IMR-90 (cell line): Measurements from ENCODE around the gene TDRD6. TPM values are rescaled to one million over a fixed set of nuclear protein-coding genes. Genes with fewer than 3 reads are reported as not detected.
"Not testable (repeated sequence)": the region's sequence is repeated elsewhere in the genome, so short reads cannot be mapped to it uniquely, and the experiment has no call there.

Source experiments
- ATAC-seq: fragments of 200-7000 bp; cut with Tn5 transposase; 2 replicates; pipeline ENCODE4 v1.9.1; 2020; ENCODE audit warnings: low read depth, mild to moderate bottlenecking, moderate library complexity
- BruUV-seq: library from RNA; stranded (reverse); fragments of 400-500 nt; replicated peaks from 2 replicates; lab custom pipeline; 2021; lab: Mats Ljungman, UMichigan
- CTCF ChIA-PET: fragments of 300-600 bp; formaldehyde crosslinking; extraction: SDS; loops from one replicate; lab custom pipeline; 2021; ENCODE audit warnings: antibody characterized with exemption; lab: Yijun Ruan, JAX
- POLR2A ChIA-PET: fragments of 300-600 bp; sonication (Branson Sonifier 250); formaldehyde crosslinking; loops from one replicate; lab custom pipeline; 2022; ENCODE audit warnings: antibody characterized with exemption; ENCODE audit not compliant: unreplicated experiment; lab: Charles Lee
- DNase-seq: peaks from one replicate; pipeline ENCODE4 v3.0.0; 2013
- H2AFZ ChIP-seq: replicated peaks from 2 replicates; pipeline ENCODE3; 2013; ENCODE audit warnings: low read length, mild to moderate bottlenecking; ENCODE audit not compliant: poor library complexity
- H2AK5ac ChIP-seq: 2 replicates; pipeline ENCODE4 v1.6.1; 2013; ENCODE audit warnings: low read depth, low read length, inconsistent platforms
- H2AK9ac ChIP-seq: replicated peaks from 2 replicates; pipeline ENCODE3; 2013; ENCODE audit warnings: mild to moderate bottlenecking, low read depth, low read length, moderate library complexity; ENCODE audit not compliant: poor library complexity
- H2BK120ac ChIP-seq: 2 replicates; pipeline ENCODE4 v1.6.1; 2013; ENCODE audit warnings: low read depth, low read length, inconsistent platforms
- H2BK15ac ChIP-seq: 3 replicates; pipeline ENCODE4 v1.6.1; 2013; ENCODE audit warnings: low read depth, low read length, inconsistent platforms
- H2BK20ac ChIP-seq: 2 replicates; pipeline ENCODE4 v1.6.1; 2013; ENCODE audit warnings: low read depth, mild to moderate bottlenecking, inconsistent platforms, low read length, moderate library complexity
- H2BK5ac ChIP-seq: 2 replicates; pipeline ENCODE4 v1.6.1; 2013; ENCODE audit warnings: mild to moderate bottlenecking, low read depth, low read length, inconsistent platforms; ENCODE audit not compliant: poor library complexity, severe bottlenecking
- H3K14ac ChIP-seq: replicated peaks from 2 replicates; pipeline ENCODE4 v1.6.1; 2013; ENCODE audit warnings: low read depth, low read length, inconsistent platforms
- H3K18ac ChIP-seq: 2 replicates; pipeline ENCODE4 v1.6.1; 2013; ENCODE audit warnings: low read depth, low read length, control low read depth
- H3K23ac ChIP-seq: 2 replicates; pipeline ENCODE4 v1.6.1; 2013; ENCODE audit warnings: low read depth, low read length, inconsistent platforms
- H3K27ac ChIP-seq: 2 replicates; pipeline ENCODE4 v1.5.1; 2013; ENCODE audit warnings: mild to moderate bottlenecking, control low read depth, low read length; ENCODE audit not compliant: insufficient read depth
- H3K27me3 ChIP-seq: 2 replicates; pipeline ENCODE4 v1.6.1; 2013; ENCODE audit warnings: low read length; ENCODE audit not compliant: control insufficient read depth, insufficient read depth
- H3K36me3 ChIP-seq: 2 replicates; pipeline ENCODE4 v1.6.1; 2013; ENCODE audit warnings: low read length, mixed read lengths; ENCODE audit not compliant: control insufficient read depth, insufficient read depth
- H3K4ac ChIP-seq: 2 replicates; pipeline ENCODE4 v1.6.1; 2013; ENCODE audit warnings: low read depth, low read length, inconsistent platforms
- H3K4me1 ChIP-seq: 2 replicates; pipeline ENCODE4 v1.6.1; 2013; ENCODE audit warnings: low read length, mixed read lengths; ENCODE audit not compliant: control insufficient read depth, insufficient read depth
- H3K4me2 ChIP-seq: 2 replicates; pipeline ENCODE4 v1.6.1; 2013; ENCODE audit warnings: low read depth, mild to moderate bottlenecking, control low read depth, low read length, moderate library complexity
- H3K4me3 ChIP-seq: 2 replicates; pipeline ENCODE4 v1.5.1; 2013; ENCODE audit warnings: low read depth, mild to moderate bottlenecking, control low read depth, low read length, moderate library complexity; ENCODE audit not compliant: insufficient read depth
- H3K56ac ChIP-seq: 2 replicates; pipeline ENCODE4 v1.6.1; 2013; ENCODE audit warnings: low read length, inconsistent platforms; ENCODE audit not compliant: insufficient read depth; ENCODE audit errors: extremely low read depth
- H3K79me1 ChIP-seq, 2 experiments: 2 replicates each; pipeline ENCODE4 v1.6.1; 2013; ENCODE audit warnings: low read length in 2 of 2, inconsistent platforms in 1 of 2, low read depth in 1 of 2
- H3K9ac ChIP-seq: 2 replicates; pipeline ENCODE4 v1.6.1; 2013; ENCODE audit warnings: low read depth, low read length, control low read depth
- H3K9me1 ChIP-seq: 2 replicates; pipeline ENCODE4 v1.6.1; 2013; ENCODE audit warnings: low read length, inconsistent platforms; ENCODE audit not compliant: insufficient read depth
- H3K9me3 ChIP-seq: 2 replicates; pipeline ENCODE4 v1.6.1; 2013; ENCODE audit warnings: low read length; ENCODE audit not compliant: control insufficient read depth, insufficient read depth
- H4K20me1 ChIP-seq: 2 replicates; pipeline ENCODE4 v1.6.1; 2013; ENCODE audit warnings: low read length, inconsistent platforms; ENCODE audit not compliant: insufficient read depth
- H4K5ac ChIP-seq: 2 replicates; pipeline ENCODE4 v1.6.1; 2013; ENCODE audit warnings: mild to moderate bottlenecking, low read depth, low read length, control low read depth
- H4K8ac ChIP-seq, 2 experiments: 2 replicates each; pipeline ENCODE4 v1.6.1; 2013; ENCODE audit warnings: low read depth in 2 of 2, low read length in 2 of 2, control low read depth in 1 of 2, inconsistent platforms in 1 of 2
- H4K91ac ChIP-seq: 2 replicates; pipeline ENCODE4 v1.6.1; 2013; ENCODE audit warnings: low read depth, low read length, inconsistent platforms; ENCODE audit not compliant: insufficient read depth
- CHD1 ChIP-seq: IDR thresholded peaks from 2 replicates; pipeline ENCODE4 v1.6.1; 2012; ENCODE audit warnings: low read depth, low read length, improper control_type of control experiment
- MAZ ChIP-seq: IDR thresholded peaks from 2 replicates; pipeline ENCODE4 v1.6.1; 2012; ENCODE audit warnings: low read depth, mild to moderate bottlenecking, low read length, improper control_type of control experiment, moderate library complexity, borderline replicate concordance
- NFE2L2 ChIP-seq: fragments of 150-350 bp; IDR thresholded peaks from 2 replicates; pipeline ENCODE4 v1.6.1; 2016; ENCODE audit warnings: low read depth, mild to moderate bottlenecking, low read length
- RFX5 ChIP-seq: IDR thresholded peaks from 2 replicates; pipeline ENCODE4 v1.8.0; 2012; ENCODE audit warnings: low read depth, mild to moderate bottlenecking, low read length, moderate library complexity
- WGBS, 2 experiments: methylation state at CpG; one replicate each; pipeline versions ENCODE4 v1.1.5 to v1.1.7; 2013; ENCODE audit warnings: missing lambda C conversion rate in 2 of 2; ENCODE audit not compliant: insufficient read length in 1 of 2; ENCODE audit errors: extremely low coverage in 2 of 2; 5-methylcytosine and 5-hydroxymethylcytosine counted together
- dilution Hi-C: fragments of 300-500 bp; cut with HindIII; formaldehyde crosslinking; loops from one replicate; pipeline ENCODE4 v1.14.3; 2018; ENCODE audit warnings: low sequenced_read_pairs; ENCODE audit not compliant: unreplicated experiment
- in situ Hi-C: fragments of 300-500 bp; cut with MboI; formaldehyde crosslinking; loops from 3 replicates; pipeline ENCODE4 v1.14.3; 2019; ENCODE audit warnings: low sequenced_read_pairs, inconsistent platforms, mixed read lengths
- intact Hi-C: fragments of 100-400 bp; cut with micrococcal nuclease; formaldehyde crosslinking; loops from 2 replicates; pipeline ENCODE4 v1.10.0; 2022
- polyA plus RNA-seq, 3 experiments: library from polyadenylated mRNA; depleted of rRNA; stranded (reverse); fragments of >200 nt; gene quantifications; 2 replicates each; pipeline ENCODE4 v1.2.3, GENCODE V29; 2012; ENCODE audit warnings: low replicate concordance in 1 of 3
- total RNA-seq: library from RNA; depleted of rRNA; stranded (reverse); fragments of >200 nt; gene quantifications from 2 replicates; pipeline ENCODE4 v1.2.3, GENCODE V29; 2012

Gene TDRD6
- total and polyA plus RNA-seq, 2 of the 4 experiments (the other 2 are of a cell fraction) = not detected

DNA sequence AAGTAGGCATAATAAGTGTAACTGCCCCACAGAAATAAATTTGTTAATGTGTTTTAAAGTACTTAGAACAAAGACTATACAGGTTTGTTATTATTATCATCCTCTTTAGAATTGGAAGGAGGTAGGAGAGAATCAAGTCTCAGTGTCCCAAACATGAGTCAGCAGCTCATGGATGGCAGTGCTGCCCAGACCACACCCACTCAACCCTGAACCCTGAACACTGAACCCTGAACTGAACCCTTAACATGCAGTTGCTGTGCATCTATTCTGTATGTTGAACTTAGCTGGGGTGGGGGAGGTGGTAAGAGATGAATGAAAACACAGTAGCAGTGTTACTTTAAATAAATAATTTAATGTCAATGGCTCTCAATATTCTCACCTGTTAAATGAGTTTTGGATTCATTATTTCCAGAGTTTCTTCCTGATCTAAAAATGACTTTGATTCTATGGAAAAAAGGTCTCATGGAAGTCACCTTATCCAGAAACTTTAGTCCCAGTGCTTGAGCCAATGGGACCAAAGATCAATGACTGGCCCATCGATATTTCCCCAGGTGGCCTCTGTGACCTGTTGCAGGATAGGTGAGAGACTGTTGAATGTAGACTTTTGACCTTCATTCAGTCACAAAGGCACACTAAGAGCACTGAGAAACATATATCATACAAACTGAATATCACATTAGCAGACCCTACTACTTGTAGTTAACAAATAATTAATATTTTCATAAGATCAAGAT lies 55.9 kb downstream of the TDRD6 start:
- CTCF ChIA-PET = no interaction called here
- H3K27ac ChIP-seq = no peak overlapping the region
- dilution Hi-C loops = no loop called here

DNA sequence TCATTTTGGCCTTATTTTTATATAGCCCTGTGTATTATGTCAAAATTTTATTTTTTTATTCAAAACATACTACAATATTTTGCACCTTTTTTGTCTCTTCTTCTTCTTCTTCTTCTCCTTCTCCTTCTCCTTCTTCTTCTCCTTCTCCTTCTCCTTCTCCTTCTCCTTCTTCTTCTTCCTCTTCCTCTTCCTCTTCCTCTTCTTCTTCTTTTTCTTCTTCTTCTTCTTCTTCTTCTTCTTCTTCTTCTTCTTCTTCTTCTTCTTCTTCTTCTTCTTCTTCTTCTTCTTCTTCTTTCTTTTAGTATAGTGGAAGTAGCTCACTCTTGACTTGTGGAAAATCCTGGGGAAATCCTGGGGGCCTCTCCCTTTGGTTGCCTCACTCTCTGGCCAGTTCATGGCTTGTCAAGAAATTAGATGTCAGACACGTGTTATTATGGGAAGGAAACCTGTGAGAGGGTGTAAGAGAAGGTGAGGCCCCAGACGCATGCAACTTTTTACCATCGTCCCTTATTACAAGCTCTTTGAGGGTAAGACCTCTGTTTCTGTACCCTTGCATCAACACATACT lies 56.6 kb downstream of the TDRD6 start:
- H2BK20ac ChIP-seq, H3K23ac ChIP-seq, H4K8ac ChIP-seq, H3K4me1 ChIP-seq, H3K4ac ChIP-seq, H3K9me3 ChIP-seq, in situ Hi-C loops, H3K14ac ChIP-seq, H4K20me1 ChIP-seq, H4K5ac ChIP-seq, H2AFZ ChIP-seq, H2BK15ac ChIP-seq, H3K4me3 ChIP-seq, H3K9ac ChIP-seq, H3K36me3 ChIP-seq, H3K27ac ChIP-seq, POLR2A ChIA-PET, BruUV-seq, H3K18ac ChIP-seq, H2AK5ac ChIP-seq, dilution Hi-C loops, H3K27me3 ChIP-seq, H3K4me2 ChIP-seq, H3K56ac ChIP-seq, ATAC-seq, H3K9me1 ChIP-seq, H2BK5ac ChIP-seq, H2AK9ac ChIP-seq, intact Hi-C loops, H4K91ac ChIP-seq, CTCF ChIA-PET, H3K79me1 ChIP-seq, DNase-seq, H2BK120ac ChIP-seq: not testable (repeated sequence)
- WGBS, 2 experiments = no CpG with 5 or more reads among the region's 3 CpGs

More for the DNA sequence above, 55.9 kb downstream of the TDRD6 start:
- no peak overlapping the region for H3K23ac ChIP-seq
- H2AK9ac ChIP-seq = no peak overlapping the region
- WGBS, 2 experiments = no CpG with 5 or more reads among the region's 1 CpG
- intact Hi-C loops (no loop called here), in situ Hi-C loops (no loop called here)
- H3K9me1 ChIP-seq = no peaks in the 10 kb centered on the region
- no peak overlapping the region for H3K4me3 ChIP-seq
- H3K14ac ChIP-seq = no peak overlapping the region
- no peak overlapping the region for H4K91ac ChIP-seq
- no peak overlapping the region for H3K18ac ChIP-seq
- BruUV-seq = no TSS peak
- H3K27me3 ChIP-seq = no peaks in the 10 kb centered on the region
- H3K4me1 ChIP-seq = no peaks in the 10 kb centered on the region
- H3K79me1 ChIP-seq = no peaks in the 10 kb centered on the region
- no peak overlapping the region for H3K56ac ChIP-seq
- no peak overlapping the region for H3K4me2 ChIP-seq
- no peak overlapping the region for H2AK5ac ChIP-seq
- POLR2A ChIA-PET = no interaction called here
- no peaks in the 10 kb centered on the region for H4K20me1 ChIP-seq
- H3K4ac ChIP-seq = no peak overlapping the region
- no peak overlapping the region for H2BK15ac ChIP-seq
- no peak for DNase-seq
- no peak overlapping the region for H2BK5ac ChIP-seq
- H3K9ac ChIP-seq = no peak overlapping the region
- H4K8ac ChIP-seq = no peak overlapping the region
- H2AFZ ChIP-seq = no peak overlapping the region
- H2BK20ac ChIP-seq = no peak overlapping the region
- H3K9me3 ChIP-seq = no peaks in the 10 kb centered on the region
- H3K36me3 ChIP-seq = no peaks in the 10 kb centered on the region
- ATAC-seq = no peak
- no peak overlapping the region for H2BK120ac ChIP-seq
- no peak overlapping the region for H4K5ac ChIP-seq
- TF ChIP-seq NFE2L2 (no peak), CHD1 (no peak), MAZ (no peak), RFX5 (no peak)
